Measurements from ENCODE around the gene EPB41L3.

Gene EPB41L3

DNA sequence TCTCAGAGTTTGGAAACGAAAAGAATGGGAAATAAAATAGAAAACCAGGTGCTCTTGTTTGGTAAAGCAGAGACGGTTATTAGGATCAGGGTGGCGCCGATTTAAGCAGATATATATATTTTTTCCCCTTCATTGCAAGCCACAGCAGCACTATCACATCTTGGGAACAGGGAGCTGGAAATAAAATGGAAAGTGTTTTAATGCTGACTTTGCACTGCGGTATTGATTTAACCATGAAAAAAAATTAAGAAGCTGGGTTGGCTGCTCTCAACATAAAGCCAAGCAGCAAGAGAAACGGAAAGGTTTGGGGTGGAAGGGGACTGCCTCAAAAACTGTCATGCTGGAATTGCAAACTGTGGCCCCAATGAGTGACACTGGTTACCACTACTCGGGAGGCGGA lies 145.5 kb downstream of the EPB41L3 start:
- DNase-seq, result no peak

DNA sequence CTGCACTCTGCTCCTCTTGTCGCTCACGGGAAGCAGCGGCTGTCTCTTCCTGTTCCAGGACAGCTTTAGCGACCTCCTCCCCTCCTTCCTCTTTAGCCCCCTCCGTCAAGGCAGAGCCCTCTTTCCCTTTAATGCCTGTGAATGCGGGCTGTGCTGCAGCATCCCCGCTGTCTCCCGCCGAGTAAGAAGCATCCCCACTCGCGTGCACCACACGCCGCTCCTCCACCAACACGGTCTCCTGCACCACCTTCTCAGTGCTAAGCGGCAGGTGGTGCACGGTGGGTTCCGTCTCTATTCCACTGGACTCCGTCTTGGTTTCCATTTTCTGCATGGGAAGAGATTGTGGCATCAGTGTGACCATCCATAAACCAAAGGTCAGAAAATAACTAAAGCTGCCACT lies 146.7 kb downstream of the EPB41L3 start:
- DNase-seq, result no peak

DNA sequence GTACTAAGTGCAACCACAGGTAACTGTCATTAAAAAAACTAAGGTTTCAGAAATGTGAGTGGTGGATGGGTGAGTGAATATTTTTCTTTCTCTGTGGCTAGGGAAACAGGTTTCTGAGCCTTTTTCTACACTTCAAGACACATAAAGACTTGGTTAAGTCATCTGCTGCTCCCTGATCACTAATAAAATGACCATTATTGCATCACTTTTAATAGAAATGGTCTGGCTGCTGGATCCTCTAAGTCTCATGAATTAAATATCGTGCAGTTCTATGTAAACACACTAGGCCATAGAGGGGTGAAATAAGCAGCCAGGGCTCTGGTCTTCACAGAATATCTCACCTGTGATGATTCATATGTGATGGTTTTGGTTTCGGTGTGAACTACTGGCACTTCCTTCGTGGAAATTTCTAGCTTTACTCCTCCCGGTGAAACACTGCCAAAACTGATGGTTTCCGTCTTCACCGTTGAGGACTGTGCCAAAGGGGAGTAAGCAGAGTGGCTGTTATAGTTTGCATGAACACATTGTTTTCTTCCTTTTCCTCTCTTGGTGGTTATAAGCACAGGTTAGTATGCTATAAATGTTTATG lies 147.8 kb downstream of the EPB41L3 start:
- DNase-seq, result no peak

DNA sequence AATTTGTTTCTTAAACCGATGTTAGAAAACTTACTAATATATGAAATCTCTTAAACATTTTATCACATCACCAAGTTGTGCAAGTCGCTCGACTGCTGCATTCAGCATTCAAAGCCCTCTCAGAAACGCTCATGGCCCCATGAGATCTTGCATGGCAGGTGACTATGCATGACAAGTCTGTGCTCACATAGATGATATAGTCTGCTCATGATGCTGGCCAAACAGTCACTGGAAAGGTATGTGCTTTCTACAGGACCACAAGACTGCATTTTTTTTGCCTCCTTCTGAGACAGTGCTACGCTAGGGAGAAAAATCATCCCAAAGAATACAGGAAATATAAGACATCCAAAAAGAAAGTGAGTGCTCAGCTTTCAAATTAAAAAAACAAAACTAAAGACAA lies 150.0 kb downstream of the EPB41L3 start:
- DNase-seq, result no peak

DNA sequence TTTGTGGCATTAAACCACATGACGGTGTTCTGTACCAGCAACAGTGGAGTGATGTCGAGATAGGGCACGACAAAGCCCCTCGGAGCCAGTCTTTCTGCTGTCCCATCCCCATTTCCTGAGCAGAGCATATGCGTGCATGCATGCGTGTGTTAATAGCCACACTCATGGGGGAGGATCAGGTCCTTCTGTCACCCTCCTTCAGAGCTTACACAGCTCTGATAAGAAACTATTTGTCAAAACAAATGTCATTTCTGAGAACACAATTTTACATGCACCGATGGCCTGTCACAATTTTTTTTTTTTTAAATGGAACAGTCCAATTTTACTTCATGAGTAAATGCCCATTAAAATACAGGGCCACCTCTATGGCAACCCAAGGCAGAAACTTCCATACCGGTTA lies 152.4 kb downstream of the EPB41L3 start:
- no peak for DNase-seq

DNA sequence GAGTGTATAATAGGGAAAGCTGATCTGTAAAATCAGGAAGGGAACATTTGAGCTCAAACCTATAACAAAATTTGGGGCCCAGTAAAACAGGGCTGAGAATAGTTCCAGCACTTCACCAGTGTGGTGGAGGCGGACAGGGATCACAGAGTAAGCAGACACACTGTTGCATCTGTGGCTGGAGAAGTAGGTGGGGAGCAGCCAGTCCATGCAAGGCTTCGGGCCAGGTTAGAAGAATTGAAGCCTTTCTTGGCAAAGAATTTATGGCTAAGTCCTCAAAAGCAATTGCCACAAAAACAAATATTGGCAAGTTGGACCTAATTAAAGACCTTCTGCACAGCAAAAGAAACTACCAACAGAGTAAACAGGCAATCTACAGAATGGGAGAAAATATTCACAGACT lies 154.4 kb downstream of the EPB41L3 start:
- no peak for DNase-seq

DNA sequence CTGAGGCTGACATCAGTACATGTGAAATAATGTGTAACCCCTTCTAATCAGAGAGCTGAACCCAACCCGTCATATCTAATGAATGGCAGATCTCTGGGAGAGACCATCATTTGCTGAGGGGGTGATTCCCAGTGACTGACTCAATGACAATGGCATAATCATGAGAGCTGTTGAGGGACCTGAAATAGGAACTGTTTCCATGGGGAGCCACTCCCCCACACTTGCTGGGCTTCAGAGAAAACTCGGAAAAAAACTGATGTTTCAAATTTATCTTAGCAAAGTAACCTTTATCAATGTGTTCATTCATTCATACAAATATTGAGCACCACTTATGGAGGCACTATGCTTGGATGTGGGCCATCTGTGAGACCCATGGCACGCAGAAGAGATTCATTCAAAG lies 154.9 kb downstream of the EPB41L3 start:
- DNase-seq, result no peak

DNA sequence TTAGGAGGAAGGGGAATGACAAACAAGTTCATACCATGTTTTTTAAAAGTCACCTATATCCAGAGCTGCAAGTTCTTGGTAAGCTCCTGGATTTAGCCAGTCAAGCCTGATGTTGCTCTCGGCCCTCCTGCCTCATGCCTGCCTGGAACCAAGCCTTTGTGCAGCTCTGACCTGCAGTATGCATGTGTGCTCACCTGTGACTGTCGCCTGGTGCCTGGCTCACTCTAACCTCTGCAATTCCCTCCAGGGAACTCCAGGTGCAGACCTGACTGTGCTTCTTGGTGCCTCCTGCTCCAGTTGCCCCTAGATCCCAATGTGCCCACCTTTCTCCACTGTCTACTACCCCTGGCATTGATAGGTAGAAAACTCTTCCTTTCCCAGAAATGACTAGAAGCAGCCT lies 163.2 kb downstream of the EPB41L3 start:
- no peak for DNase-seq

DNA sequence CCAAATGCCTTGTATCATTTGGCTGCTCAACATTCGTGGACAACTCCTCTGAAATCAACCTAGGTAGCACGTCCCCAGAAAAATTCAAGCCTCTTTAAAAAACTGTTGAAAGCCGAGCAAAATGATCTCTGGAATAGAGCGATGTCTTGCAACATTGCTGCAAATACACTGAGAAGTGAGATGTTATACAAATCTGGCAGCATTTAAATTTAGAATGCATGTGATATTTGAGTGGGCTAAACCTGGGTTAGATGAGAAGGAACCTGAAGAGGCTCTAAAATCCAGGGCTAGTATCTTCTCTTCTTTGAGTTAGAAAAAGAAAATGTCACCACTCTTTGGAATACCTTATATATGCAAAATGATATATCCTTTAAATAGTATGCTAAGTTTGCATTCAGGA lies 166.8 kb downstream of the EPB41L3 start:
- no peak for DNase-seq

DNA sequence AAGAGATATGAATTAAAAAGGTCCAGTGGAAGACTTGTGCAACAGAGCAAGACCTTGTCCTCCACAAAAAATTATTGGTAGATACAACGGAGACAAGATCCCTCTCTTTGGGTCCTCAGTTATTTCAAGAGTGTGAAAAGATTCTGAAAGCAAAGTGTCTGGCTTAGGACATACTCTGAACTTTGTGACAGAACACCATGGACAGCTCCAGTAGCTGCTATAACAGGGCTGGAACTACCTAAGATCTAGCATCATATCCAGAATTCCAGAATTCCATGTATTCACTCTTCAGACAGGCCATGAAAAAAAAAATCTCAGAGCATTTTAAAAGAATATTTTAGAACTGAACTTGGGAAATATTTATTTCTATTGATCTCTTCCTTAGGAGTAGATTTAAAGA lies 173.5 kb downstream of the EPB41L3 start:
- DNase-seq, result no peak

DNA sequence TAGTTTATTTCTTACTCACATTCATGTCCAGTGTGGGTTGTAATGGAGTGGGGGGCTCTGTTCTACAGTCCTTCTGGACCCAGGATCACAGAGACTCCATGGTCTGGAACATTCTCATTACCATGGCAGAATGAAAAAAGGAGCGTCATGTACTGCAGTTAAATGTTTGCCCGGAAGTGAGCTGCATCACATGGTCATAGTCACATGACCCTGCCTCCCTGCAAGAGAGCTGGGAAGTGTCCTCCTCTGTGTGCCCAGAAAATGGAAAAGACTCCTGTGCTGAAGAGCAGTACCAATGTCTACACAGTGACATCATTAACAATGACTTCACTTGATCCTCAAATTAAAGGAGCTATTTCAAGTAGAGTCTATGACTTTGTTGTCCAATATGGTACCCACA lies 174.3 kb downstream of the EPB41L3 start:
- DNase-seq, result no peak

DNA sequence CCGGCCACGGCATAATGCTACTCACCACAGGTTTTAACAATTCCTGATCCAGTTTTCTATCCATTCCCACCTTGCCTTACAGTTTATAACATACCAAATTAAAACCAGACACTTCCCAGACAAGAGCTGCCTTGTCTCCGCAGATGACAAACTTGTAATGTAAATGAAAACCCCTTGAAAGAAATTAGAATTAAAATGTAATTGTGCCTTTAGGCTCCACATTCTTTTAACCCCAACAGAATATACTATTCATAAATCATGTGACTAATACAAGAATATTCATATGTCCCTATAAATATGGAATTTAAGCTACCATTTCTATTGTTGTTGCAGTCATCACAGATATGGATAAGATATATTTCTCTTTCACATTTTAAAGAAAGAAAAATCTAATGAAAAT lies 178.4 kb downstream of the EPB41L3 start:
- DNase-seq, result no peak

DNA sequence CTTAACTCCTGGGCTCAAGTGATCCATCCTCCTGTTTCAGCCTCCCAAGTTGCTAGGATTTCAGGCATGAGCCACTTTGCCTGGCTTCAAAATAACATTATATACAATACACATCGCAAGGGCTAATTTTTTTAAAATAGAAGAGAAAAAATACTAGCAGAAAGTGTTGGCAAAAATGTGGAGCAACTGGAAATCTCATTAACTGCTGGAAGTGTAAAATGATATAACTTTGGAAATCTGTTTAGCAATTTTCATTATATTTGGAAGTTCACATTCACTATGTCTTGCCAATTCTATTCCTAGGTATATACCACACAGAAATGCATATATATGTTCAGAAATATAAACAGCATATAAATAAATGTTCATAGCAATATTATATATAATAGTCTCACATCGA lies 193.2 kb downstream of the EPB41L3 start:
- no peak for DNase-seq
